ENCODE results near the gene WDFY4. TPM values are rescaled to one million over a fixed set of nuclear protein-coding genes. Genes with fewer than 3 reads are reported as not detected.

Gene WDFY4
- polyA plus RNA-seq, 2 of the 4 experiments (the other 2 are of a cell fraction) = not detected

- DNase-seq (ENCODE audit: low read depth in 1 of 2, low spot score in 1 of 2) (no peak), FAIRE-seq (no peak), ATAC-seq (no peak)
- CTCF ChIA-PET = interaction anchor here (1.0 kb wide), 1 partner anchor 266 kb away, joined by 4 read pairs; no protein-coding TSS in a partner anchor
- H3K27ac ChIP-seq = no peak overlapping the region
- POLR2A ChIA-PET = no interaction called here
- no peaks in the 10 kb centered on the region for H3K9me3 ChIP-seq
- TF ChIP-seq ZSCAN20 (CRISPR knock-in tag; IDR thresholded peaks at IDR 0.05) = no peak
- no peak for TF ChIP-seq NR3C1 (IDR thresholded peaks at IDR 0.05)
- no peak for TF ChIP-seq JUNB (IDR thresholded peaks at IDR 0.05)
- TF ChIP-seq FOXS1 (CRISPR knock-in tag; IDR thresholded peaks at IDR 0.05) = no peak
- TF ChIP-seq NPAS2 (CRISPR knock-in tag; IDR thresholded peaks at IDR 0.05; ENCODE audit: borderline replicate concordance) = no peak
- TF ChIP-seq, protein P1, sequence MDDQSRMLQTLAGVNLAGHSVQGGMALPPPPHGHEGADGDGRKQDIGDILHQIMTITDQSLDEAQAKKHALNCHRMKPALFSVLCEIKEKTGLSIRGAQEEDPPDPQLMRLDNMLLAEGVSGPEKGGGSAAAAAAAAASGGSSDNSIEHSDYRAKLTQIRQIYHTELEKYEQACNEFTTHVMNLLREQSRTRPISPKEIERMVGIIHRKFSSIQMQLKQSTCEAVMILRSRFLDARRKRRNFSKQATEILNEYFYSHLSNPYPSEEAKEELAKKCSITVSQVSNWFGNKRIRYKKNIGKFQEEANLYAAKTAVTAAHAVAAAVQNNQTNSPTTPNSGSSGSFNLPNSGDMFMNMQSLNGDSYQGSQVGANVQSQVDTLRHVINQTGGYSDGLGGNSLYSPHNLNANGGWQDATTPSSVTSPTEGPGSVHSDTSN (IDR thresholded peaks at IDR 0.05) = no peak
- no peak for TF ChIP-seq EHF (CRISPR knock-in tag; IDR thresholded peaks at IDR 0.05)
- TF ChIP-seq HES2 (IDR thresholded peaks at IDR 0.05) = no peak
- TF ChIP-seq TP53 (CRISPR knock-in tag; IDR thresholded peaks at IDR 0.05) = no peak
- no peak for TF ChIP-seq KDM5A (IDR thresholded peaks at IDR 0.05)
- TF ChIP-seq RCOR1 (IDR thresholded peaks at IDR 0.05; ENCODE audit: low read depth, low read length) = no peak
- TF ChIP-seq HOXB5 (CRISPR knock-in tag; IDR thresholded peaks at IDR 0.05) = no peak
- no peak for TF ChIP-seq RAD21 (conservative IDR thresholded peaks at IDR 0.05 in 1 of 2, IDR thresholded peaks at IDR 0.05 in 1 of 2)
- TF ChIP-seq CBX8 (IDR thresholded peaks at IDR 0.05) = no peak
- TF ChIP-seq, protein P2, sequence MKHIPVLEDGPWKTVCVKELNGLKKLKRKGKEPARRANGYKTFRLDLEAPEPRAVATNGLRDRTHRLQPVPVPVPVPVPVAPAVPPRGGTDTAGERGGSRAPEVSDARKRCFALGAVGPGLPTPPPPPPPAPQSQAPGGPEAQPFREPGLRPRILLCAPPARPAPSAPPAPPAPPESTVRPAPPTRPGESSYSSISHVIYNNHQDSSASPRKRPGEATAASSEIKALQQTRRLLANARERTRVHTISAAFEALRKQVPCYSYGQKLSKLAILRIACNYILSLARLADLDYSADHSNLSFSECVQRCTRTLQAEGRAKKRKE (CRISPR knock-in tag; IDR thresholded peaks at IDR 0.05; ENCODE audit: low read depth) = no peak
- no peak for TF ChIP-seq CBX2 (IDR thresholded peaks at IDR 0.05; ENCODE audit: borderline replicate concordance, low read depth)
- no peak for TF ChIP-seq REST (IDR thresholded peaks at IDR 0.05)
- H3K4me3 ChIP-seq = no peak overlapping the region
- no peak overlapping the region for H3K4me2 ChIP-seq
- 34% methylated on average over 3 of the region's 3 CpGs for WGBS (ENCODE audit: missing lambda C conversion rate)
- no peaks in the 10 kb centered on the region for H3K4me1 ChIP-seq
Measured at GRCh38 chr10:48923748-48924147, 239.1 kb downstream of the WDFY4 start.

DNA sequence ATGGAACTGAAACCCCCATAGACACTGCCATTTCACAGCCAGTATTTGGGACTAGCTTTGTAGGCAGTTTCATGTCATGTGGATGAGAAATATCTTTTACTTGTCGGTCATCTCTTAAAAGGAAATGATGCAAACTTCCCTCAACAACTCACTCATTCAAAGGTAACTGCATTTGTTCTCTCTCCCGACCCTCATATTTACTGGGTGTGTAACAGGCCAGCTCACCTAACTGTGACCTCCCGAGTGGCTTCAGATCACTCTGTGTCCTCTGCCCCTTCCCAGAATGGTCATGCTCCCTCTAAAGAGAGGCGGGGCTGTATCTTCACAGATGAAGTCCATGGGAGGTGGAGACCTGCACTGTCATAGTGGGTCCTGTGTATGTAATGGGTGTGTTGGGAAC, 240.3 kb downstream of the WDFY4 start:
- no peaks in the 10 kb centered on the region for H3K9me3 ChIP-seq
- TF ChIP-seq, protein P3, sequence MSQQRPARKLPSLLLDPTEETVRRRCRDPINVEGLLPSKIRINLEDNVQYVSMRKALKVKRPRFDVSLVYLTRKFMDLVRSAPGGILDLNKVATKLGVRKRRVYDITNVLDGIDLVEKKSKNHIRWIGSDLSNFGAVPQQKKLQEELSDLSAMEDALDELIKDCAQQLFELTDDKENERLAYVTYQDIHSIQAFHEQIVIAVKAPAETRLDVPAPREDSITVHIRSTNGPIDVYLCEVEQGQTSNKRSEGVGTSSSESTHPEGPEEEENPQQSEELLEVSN (IDR thresholded peaks at IDR 0.05; ENCODE audit: borderline replicate concordance, low read depth) = no peak
- no peak for TF ChIP-seq USF2 (IDR thresholded peaks at IDR 0.05)
- TF ChIP-seq CEBPB (IDR thresholded peaks at IDR 0.05) = no peak
- TF ChIP-seq TP53 (CRISPR knock-in tag; IDR thresholded peaks at IDR 0.05) = no peak
- no peak for TF ChIP-seq POLR2AphosphoS2 (conservative IDR thresholded peaks at IDR 0.05; ENCODE audit: low read length)
- POLR2A ChIA-PET = no interaction called here
- CTCF ChIA-PET = interaction anchor here (1.2 kb wide), 1 partner anchor 10 kb away, joined by 3 read pairs; no protein-coding TSS in a partner anchor
- ATAC-seq (no peak), DNase-seq (ENCODE audit: low read depth in 1 of 2, low spot score in 1 of 2) (no peak), FAIRE-seq (no peak)
- H3K27ac ChIP-seq = no peak overlapping the region
- no peak overlapping the region for H3K4me3 ChIP-seq
- no peak overlapping the region for H3K4me2 ChIP-seq
- WGBS (ENCODE audit: missing lambda C conversion rate) = 16% methylated on average over 4 of the region's 4 CpGs
- H3K4me1 ChIP-seq = no peaks in the 10 kb centered on the region
